Peyer's patch (tissue), 4 donors: ENCODE data around the gene SDHB.

Experiments used
- CTCF ChIP-seq, 6 experiments: fragments of 450-650 bp in 4 of 6; fragments of 200-600 bp in 2 of 6; sonication (generic) in 1 of 6; IDR thresholded peaks; one replicate each; pipeline ENCODE4 v1.5.1; 2017 to 2019; ENCODE audit warnings: antibody characterized with exemption in 6 of 6, mild to moderate bottlenecking in 3 of 6, moderate library complexity in 1 of 6
- POLR2A ChIP-seq, 2 donors: fragments of 450-650 bp; IDR thresholded peaks; one replicate each; pipeline ENCODE4 v1.5.1; 2017; ENCODE audit warnings: antibody characterized with exemption in 2 of 2, mild to moderate bottlenecking in 2 of 2, moderate library complexity in 2 of 2

- TF ChIP-seq CTCF (IDR thresholded peaks at IDR 0.05), result no peak
- TF ChIP-seq POLR2A (IDR thresholded peaks at IDR 0.05), result no peak
Measured at GRCh38 chr1:17023573-17023972, 30.3 kb downstream of the SDHB start.
